Stimulated activated CD8-positive, alpha-beta memory T cell treated with anti-CD3 and anti-CD28 coated beads, Interleukin-15, amount 100 ng/mL, for 24 hours (primary cell): ENCODE results near the gene TBL1Y.
"Not testable (repeated sequence)": the region's sequence is repeated elsewhere in the genome, so short reads cannot be mapped to it uniquely, and the experiment has no call there.

Experiments
- DNase-seq: peaks from one replicate; pipeline ENCODE4 v3.0.0-alpha.2; 2020; ENCODE audit warnings: low read depth

Gene TBL1Y

GRCh38 chrY:6974971-6975370 lies 64.5 kb downstream of the TBL1Y start:
- DNase-seq = no peak

DNA sequence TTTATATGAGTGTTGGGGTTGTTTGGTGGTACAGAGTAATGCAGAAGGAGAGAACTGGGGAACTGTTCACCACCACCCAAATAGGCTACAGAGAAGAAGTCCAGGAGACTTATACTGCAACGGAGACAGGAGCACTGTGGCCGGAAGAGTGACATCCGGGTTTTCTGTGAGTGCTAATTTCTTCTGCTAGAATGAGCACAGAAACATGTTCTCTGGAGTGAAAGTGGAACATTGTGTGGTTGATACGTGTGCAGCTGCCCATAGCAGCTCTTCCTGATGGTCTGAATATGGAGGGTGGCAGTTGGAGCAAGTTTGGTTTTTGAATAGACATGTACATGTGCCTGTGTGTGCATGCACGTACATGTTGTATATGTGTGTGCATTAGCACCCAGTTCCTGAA lies 67.3 kb downstream of the TBL1Y start:
- no peak for DNase-seq

DNA sequence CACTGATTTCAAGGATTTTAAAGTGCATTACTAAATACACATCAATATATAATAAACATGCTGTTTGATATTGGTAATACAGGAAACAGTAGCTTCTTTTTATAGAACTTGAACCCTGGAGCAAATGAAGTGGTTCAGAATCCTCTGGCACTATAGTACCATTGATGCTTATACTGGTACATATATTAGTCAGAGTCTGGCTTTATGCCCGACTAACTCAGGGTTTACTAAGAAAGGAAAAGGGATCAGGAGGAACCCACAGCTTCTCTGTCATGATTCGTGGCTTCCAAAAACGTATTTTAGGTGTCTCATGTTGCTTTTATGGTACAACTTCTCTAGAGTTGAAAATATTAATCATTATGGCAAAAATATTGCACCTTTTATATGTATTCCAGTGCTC lies 72.7 kb downstream of the TBL1Y start:
- DNase-seq = no peak

- DNase-seq = no peak
These were observed 77.3 kb downstream of the TBL1Y start for GRCh38 chrY:6987811-6988210.

- DNase-seq = no peak
These were observed 79.6 kb downstream of the TBL1Y start for GRCh38 chrY:6989886-6990620.

- no peak for DNase-seq
These were observed 81.5 kb downstream of the TBL1Y start for GRCh38 chrY:6992041-6992440.

DNA sequence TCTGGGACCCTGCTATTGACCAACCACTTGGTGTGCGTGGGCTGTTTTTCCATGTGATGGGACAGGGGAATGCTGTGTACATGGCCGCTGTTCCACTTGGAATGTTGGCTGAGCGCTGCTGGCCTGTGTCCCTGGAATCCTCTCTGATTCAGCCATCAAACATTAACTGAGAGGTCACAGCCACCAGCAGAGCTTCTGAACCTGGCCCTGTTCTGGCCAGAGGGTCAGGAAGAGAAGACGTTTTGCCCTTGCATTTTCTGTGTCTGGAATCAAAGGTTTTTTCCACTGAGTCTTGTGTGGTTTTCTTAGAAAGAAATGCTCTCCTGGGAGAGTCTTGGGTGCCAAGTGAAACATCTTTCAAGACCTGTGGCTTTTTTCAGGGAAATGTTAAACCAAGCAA lies 85.5 kb downstream of the TBL1Y start:
- no peak for DNase-seq

DNA sequence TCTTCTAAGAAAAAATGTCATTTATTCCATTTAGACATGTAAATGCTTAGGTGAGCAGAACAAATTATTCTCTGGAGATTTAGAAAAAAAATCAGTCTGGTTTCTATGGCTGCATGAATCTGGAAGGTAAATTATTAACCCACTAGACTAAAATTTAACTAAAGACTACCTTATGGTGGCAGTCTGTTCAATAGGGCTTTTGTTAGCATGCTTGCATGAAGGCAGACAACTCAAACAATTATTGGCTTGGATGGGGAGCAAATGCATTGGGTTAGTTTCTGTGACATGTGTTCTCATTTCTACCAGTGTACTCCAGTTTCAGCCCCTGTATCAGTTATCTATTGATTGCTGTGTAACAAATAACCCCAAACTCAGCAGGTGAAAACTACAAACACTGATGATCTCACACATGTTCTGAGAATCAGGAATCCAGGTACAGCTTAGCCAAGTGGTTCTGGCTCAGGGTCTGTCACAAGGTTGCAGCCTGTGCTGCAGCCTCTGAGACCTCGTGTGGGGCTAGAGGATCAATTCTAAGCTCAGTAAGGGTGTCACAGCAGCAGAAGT lies 87.1 kb downstream of the TBL1Y start:
- DNase-seq = no peak

GRCh38 chrY:6999905-7000304 lies 89.4 kb downstream of the TBL1Y start:
- no peak for DNase-seq

- no peak for DNase-seq
These were observed 92.1 kb downstream of the TBL1Y start for GRCh38 chrY:7002581-7002980.

DNA sequence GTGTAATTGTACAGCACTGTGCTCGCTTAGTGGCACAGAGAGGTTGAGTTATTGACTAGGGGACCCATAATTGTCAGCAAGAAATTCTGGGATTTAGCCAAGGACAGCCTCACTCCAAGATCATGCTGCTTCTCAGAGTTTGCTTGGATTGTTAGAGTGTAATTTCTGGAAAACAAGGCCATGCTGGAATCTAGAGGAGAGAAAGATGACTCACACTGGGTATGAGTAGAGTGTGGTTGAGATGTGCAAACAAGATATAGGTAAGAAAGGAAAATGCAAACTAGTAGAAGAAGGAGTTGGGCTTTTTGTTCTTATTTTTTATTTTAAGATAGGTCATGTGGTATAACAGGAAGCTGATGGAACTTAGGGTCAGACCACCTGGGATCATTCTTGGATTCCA lies 97.4 kb downstream of the TBL1Y start:
- DNase-seq = no peak

DNA sequence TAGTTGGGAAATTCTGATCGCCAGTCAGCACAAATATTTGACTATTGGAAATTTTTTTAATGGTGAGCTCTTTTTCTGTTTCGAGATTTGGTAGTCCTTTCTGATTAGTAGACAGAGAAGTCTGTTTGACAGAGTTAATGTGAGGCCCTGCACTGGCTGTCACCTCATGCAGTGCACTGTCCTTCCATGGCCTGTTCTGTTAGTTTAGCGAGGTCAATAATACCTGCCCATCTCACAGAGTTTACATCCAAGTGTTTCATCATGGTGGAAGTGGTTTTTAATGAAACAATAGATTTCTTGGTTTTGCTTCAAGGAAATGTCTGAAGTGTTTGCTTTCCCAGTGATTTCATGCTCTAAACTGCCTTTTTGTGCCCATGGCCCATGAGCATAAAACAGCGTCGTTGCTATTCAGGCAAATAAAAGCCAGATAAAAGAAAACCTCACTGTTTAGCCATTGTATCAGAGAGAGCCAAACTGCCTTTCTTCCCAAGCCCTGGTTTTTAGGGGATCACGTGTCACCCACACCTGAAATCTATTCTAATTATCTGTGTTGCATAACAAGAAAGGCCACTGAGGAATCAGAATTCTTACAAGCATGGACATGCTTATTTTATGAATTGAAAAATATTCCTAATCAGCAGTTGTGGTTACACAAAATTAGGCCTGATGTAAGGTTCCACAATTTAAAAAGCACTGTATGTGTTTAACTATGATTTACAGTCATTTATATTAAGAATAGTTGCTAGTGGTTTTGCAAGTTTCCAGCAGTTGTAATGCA lies 98.3 kb downstream of the TBL1Y start:
- DNase-seq = no peak

- no peak for DNase-seq
These were observed 102.6 kb downstream of the TBL1Y start for GRCh38 chrY:7013051-7013450.

GRCh38 chrY:7016521-7016920 lies 106.0 kb downstream of the TBL1Y start:
- no peak for DNase-seq

DNA sequence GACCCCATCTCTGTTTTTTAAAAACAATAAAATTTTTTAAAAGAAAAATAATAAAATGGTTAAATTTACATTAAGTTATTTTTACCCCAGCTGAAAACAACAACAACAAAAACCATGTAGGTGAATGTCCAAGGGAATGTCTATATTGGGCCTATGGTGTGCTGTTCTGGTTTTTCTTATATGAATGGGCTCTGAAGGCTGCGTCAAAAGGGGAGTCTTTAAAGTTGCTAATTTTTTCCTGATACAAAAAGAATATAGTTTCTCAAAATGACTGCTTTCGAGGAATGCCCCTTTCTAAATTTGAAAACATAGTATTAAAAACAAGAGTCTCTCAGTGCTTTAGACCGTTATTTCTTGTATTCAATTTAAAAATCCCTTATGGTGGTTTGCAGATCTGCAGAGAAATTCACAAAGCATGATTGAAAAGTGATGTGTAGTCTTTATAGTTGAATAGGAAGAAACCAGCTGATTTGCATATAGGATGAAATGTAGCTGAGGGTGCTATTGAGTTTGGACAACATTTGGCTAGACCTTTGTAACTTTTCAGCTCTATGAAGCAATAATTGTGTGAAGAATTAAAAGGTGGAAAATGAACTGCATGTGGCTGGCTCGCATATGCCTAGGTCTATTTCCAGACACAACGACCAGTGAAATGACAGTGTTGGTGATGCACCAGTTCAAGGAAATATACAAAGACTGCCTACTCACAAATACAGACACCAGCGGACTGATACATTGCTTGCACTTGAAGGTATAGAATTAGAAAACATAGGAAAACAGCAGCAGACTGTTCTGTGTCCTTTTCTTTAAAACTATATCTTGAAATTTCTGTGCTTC lies 107.0 kb downstream of the TBL1Y start:
- no peak for DNase-seq

- DNase-seq = no peak
These were observed 128.5 kb downstream of the TBL1Y start for GRCh38 chrY:7039037-7039436.

- DNase-seq = no peak
These were observed 130.2 kb downstream of the TBL1Y start for GRCh38 chrY:7040662-7041061.

DNA sequence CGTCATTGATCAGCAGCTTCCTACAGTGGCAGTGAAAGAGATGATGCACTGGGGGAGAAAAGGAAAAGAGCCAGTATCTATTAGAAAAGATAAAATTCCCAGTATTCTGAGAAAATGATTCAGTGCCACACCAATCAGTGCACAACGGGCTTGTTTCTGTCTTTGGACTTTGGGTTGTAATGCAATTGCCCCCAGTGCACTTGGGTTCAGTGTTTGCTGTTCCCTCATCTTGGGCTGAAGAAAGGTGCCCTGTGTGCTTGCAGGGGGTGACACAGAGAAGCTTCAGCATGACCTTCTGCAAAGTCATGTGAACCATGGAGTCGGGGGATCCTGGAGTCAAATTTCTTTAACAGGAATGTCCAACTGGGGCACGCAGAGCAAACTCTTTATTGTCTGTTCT lies 131.5 kb downstream of the TBL1Y start:
- no peak for DNase-seq

- not testable (repeated sequence) for DNase-seq
These were observed 142.0 kb downstream of the TBL1Y start for GRCh38 chrY:7052461-7052860.

DNA sequence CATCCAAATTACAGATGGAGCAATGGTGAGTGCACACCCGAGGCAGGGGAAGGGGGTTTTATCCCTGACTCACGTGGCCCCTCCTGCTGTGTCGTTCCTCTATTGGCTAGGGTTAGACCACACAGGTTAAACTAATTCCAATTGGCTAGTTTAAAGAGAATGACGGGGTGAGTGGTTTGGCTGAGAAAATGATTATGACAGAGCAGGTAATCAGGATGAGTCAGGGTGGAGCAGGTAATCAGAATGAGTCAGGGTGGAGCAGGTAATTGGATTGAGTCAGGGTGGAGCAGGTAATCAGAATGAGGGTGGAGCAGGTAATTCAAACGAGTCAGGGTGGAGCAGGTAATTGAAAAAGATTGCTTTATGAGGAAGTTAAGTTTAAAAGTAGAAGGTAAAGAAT lies 146.4 kb downstream of the TBL1Y start:
- DNase-seq = no peak

- DNase-seq = no peak
These were observed 168.2 kb downstream of the TBL1Y start for GRCh38 chrY:7078725-7079124.

- not testable (repeated sequence) for DNase-seq
These were observed 170.1 kb downstream of the TBL1Y start for GRCh38 chrY:7080548-7080947.
